ENCODE measurements around the gene P2RY8.
"Not testable (repeated sequence)": the region's sequence is repeated elsewhere in the genome, so short reads cannot be mapped to it uniquely, and the experiment has no call there.

Gene P2RY8

GRCh38 chrX:1545776-1546408, 8.9 kb upstream of the P2RY8 start:
- DNase-seq (ENCODE audit: low read depth): no peak

GRCh38 chrX:1542994-1543725, 6.2 kb upstream of the P2RY8 start:
- no peak for DNase-seq (ENCODE audit: low read depth)

- not testable (repeated sequence) for DNase-seq (ENCODE audit: low read depth)
These were observed 2.2 kb upstream of the P2RY8 start for GRCh38 chrX:1539146-1539545.

- DNase-seq (ENCODE audit: low read depth): not testable (repeated sequence)
These were observed 718 bp upstream of the P2RY8 start for GRCh38 chrX:1537716-1538090.

GRCh38 chrX:1536712-1537030, 314 bp downstream of the P2RY8 start:
- DNase-seq (ENCODE audit: low read depth): no peak

GRCh38 chrX:1535241-1536041, 1.5 kb downstream of the P2RY8 start:
- no peak for DNase-seq (ENCODE audit: low read depth)

- DNase-seq (ENCODE audit: low read depth): no peak
These were observed 2.5 kb downstream of the P2RY8 start for GRCh38 chrX:1534301-1535168.

GRCh38 chrX:1533058-1533457, 3.9 kb downstream of the P2RY8 start:
- DNase-seq (ENCODE audit: low read depth): no peak

GRCh38 chrX:1531096-1531890, 5.7 kb downstream of the P2RY8 start:
- no peak for DNase-seq (ENCODE audit: low read depth)

GRCh38 chrX:1529756-1530155, 7.2 kb downstream of the P2RY8 start:
- no peak for DNase-seq (ENCODE audit: low read depth)

GRCh38 chrX:1529328-1529727, 7.7 kb downstream of the P2RY8 start:
- no peak for DNase-seq (ENCODE audit: low read depth)

GRCh38 chrX:1528884-1529203, 8.1 kb downstream of the P2RY8 start:
- no peak for DNase-seq (ENCODE audit: low read depth)

GRCh38 chrX:1528186-1528883, 8.7 kb downstream of the P2RY8 start:
- no peak for DNase-seq (ENCODE audit: low read depth)

GRCh38 chrX:1527457-1527856, 9.5 kb downstream of the P2RY8 start:
- DNase-seq (ENCODE audit: low read depth): no peak

GRCh38 chrX:1526565-1526964, 10.4 kb downstream of the P2RY8 start:
- DNase-seq (ENCODE audit: low read depth): no peak

GRCh38 chrX:1525583-1526355, 11.2 kb downstream of the P2RY8 start:
- DNase-seq (ENCODE audit: low read depth): no peak

GRCh38 chrX:1524874-1525582, 12.0 kb downstream of the P2RY8 start:
- DNase-seq (ENCODE audit: low read depth): no peak

- DNase-seq (ENCODE audit: low read depth): not testable (repeated sequence)
These were observed 14.1 kb downstream of the P2RY8 start for GRCh38 chrX:1522905-1523304.

GRCh38 chrX:1521459-1521956, 15.5 kb downstream of the P2RY8 start:
- DNase-seq (ENCODE audit: low read depth): peak; percentile 33

Measured in CMK (cell line).